IPS-18c (cell line): ENCODE measurements around the gene SFXN3.

Source experiments
- H3K4me3 ChIP-seq: 2 replicates; pipeline ENCODE4 v1.7.0; 2013; ENCODE audit warnings: low read depth, mild to moderate bottlenecking, low read length, moderate library complexity; ENCODE audit not compliant: insufficient read depth
- H3K9me3 ChIP-seq: one replicate; pipeline ENCODE4 v1.6.1; 2013; ENCODE audit warnings: mild to moderate bottlenecking, low read length, moderate library complexity; ENCODE audit not compliant: control insufficient read depth, insufficient read depth

Gene SFXN3

DNA sequence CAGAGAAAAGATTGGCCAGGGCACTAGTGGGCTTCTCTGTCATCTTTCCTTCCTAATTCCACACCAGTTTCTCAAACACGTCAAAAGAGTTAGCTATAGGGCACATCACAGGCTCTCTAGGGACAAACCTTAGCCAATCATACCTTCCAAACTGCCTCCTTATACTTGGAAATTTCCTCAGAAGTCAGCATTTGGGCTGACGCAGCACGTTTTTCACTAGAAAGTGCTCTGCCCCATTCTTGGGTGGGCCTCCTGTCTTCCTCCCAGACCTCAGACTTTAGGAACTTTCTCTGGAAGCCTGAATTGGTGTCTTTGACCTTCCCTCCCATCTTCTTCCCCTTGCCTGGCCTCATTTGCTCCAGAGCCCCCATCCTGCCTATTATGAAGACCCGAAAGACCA is 11.1 kb downstream of the SFXN3 start:
- 0 out of 2 replicates have a peak overlapping the region, but pooled peaks have one; percentile 62 for H3K4me3 ChIP-seq
- no peaks in the 10 kb centered on the region for H3K9me3 ChIP-seq

GRCh38 chr10:101042667-101043362 is 11.8 kb downstream of the SFXN3 start:
- peak overlapping the region; percentile 62 for H3K4me3 ChIP-seq
- H3K9me3 ChIP-seq = no peaks in the 10 kb centered on the region

GRCh38 chr10:101043363-101043707 is 12.3 kb downstream of the SFXN3 start:
- H3K4me3 ChIP-seq = peak overlapping the region; percentile 62; the same call in 1 of the 2 replicates

DNA sequence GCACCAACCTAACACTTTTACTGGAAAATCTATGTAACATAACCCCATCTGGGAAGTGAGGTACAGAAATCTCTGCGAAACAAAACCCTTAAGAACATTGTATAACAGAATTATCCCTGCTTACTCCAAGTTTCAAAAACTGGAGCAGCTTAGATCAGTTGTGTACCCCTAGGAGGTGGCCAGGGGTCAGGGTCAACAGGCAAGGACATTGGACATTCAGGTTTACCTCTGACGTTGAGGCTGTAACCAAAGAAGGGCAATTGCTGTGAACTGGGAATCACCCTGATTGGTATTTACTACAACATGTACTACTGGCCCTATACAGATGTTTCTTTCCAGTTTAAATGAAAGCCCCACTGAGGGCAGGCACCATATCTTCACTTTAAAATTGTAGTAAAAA is 13.1 kb downstream of the SFXN3 start:
- H3K9me3 ChIP-seq = no peaks in the 10 kb centered on the region

More at GRCh38 chr10:101043363-101043707, 12.3 kb downstream of the SFXN3 start:
- no peaks in the 10 kb centered on the region for H3K9me3 ChIP-seq

DNA sequence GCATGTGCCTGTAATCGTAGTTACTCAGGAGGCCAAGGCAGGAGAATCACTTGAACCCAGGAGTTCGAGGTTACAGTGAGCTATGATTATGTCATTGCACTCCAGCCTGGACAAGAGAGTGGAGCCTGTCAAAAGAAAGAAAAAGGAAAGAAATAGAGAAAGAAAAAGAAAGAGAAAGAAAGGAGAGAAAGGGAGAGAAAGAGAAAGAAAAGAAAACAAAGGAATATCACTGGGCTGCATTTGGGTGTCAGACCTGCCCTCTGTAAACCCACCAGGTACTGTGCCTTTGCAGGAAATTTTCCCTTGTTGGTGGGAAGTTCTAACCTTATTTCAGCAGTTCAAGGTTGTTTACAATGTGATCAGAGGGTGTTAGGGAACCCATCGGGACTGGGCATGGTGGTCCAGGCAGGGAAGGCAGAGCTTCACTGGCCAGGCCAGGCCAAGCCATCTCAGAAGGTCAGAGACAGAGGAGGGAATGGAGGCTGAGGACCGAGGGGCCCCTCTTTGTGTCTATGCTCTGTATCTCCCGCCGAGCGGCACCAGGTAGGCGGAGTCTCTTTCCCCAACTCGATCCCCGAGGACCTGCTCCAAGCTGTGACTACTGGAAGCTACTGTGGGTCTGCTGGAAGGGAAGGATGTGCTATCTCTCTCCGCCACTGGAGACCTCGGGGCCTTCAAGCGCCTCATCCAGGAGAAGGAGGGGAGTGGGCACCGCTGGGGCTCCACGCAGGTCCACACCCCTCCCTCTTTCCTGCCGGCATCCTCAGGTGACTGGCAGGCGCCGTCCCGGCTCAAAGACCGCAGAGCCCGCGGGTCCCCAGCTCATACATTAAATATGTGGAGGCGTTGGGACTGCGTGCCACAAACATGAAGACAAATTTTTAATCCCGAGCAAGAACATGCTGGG is 15.6 kb downstream of the SFXN3 start:
- Histone ChIP-seq H3K4me3 (no peak overlapping the region), H3K9me3 (no peaks in the 10 kb centered on the region)

More for the DNA sequence above, 13.1 kb downstream of the SFXN3 start:
- H3K4me3 ChIP-seq = no peak overlapping the region

DNA sequence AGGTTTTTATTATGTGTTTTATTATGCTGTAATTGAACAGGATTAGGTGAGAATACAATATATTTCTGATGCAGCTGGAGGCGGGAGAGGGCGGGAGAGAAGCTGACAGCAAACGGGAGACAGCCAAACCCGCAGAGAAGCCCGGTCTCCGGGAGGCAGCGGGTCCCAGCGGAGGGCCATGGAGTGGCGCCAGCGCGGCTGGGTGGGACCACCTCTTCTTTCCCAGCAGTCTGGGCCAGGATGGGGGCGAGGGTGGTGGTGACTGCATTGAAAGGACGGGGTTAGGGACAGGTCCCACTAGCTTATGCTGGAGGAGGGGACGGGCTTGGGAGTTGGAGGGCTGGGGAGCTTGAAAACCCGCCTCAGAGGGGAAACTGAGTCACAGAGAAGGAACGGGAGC is 16.2 kb downstream of the SFXN3 start:
- Histone ChIP-seq H3K9me3 (no peaks in the 10 kb centered on the region), H3K4me3 (0 out of 2 replicates have a peak overlapping the region, but pooled peaks have one; percentile 16)

DNA sequence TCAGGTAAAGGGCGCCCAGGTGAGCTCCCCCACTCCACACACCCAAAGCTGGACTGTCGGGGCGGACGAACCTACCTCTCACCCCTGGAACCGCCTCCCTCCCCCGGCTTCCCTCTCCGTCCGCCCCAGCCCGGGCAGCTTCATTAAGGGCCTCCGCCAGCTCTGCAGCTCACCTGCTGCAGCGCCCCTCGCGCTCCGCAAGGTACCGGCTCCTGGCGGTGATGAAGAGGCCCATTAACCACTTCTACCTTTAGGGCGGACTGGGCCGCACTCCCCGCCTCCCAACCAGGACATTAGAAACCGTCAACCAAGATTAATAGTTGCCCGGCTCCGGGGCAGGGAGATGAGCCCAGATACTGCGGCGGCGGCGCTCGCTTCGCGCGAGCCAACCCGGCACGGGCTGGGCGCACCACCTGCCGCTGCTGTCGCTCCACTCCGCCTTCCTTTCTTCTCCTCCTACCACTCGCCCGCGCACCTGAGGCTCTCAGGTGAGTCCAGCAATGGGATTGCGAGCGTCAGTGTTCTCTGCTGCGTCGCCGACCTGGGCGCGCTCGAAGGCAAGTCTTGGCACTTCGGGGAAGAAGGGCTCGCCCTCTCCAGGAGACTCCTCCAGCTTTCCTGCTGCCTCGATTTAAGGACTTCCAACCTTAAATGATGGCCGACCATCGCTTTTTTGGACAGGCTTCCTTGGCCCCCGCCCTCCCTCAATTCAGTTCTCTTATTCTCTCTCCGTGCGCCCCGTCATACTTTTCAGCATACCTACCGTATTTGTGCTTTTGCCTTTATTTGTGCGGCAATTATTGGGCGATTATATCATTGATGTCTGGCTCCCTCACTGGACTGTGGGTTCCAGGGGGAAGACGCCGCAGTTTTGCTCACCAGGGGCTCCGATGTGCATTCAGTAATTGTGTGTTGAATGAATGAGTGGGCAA is 17.2 kb downstream of the SFXN3 start:
- Histone ChIP-seq H3K9me3 (no peaks in the 10 kb centered on the region), H3K4me3 (peak overlapping the region; percentile 36)

- H3K4me3 ChIP-seq = 0 out of 2 replicates have a peak overlapping the region, but pooled peaks have one; percentile 0
- no peaks in the 10 kb centered on the region for H3K9me3 ChIP-seq
Observed at GRCh38 chr10:101050208-101051069, 19.4 kb downstream of the SFXN3 start.

DNA sequence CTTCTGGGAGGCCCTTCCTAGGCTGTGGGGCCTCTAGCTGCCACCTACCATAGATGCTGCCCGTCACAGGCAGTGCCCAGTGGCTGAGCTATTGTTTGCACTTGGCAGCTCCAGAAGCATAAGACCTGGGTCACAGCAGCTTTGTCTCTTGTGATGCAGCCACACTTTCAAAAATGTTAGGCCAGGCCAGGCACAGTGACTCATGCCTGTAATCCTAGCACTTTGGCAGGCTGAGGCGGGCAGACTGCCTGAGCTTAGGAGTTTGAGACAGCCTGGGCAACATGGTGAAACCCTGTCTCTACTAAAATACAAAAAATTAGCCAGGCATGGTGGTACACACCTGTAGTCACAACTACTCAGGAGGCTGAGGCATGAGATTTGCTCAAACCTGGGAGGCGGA is 21.3 kb downstream of the SFXN3 start:
- H3K9me3 ChIP-seq = no peaks in the 10 kb centered on the region
- H3K4me3 ChIP-seq = no peak overlapping the region

GRCh38 chr10:101053516-101053915 is 22.5 kb downstream of the SFXN3 start:
- no peaks in the 10 kb centered on the region for H3K9me3 ChIP-seq
- H3K4me3 ChIP-seq = no peak overlapping the region

DNA sequence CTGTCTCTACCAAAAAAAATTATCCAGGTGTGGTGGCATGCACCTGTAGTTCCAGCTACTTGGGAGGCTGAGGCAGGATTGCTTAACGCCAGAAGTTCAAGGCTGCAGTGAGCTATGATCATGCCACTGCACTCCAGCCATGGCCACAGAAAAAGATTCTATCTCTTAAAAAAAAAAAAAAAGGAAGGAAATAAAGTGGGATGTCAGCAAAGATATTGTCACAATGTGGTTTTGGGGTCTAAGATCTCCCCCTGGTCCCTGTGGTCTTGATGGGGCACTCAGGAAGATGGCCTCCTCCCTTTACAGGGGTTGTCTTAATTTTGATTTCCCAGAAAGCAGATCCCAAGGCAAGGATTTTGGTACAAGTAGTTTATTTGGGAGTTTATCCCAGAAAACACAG is 23.3 kb downstream of the SFXN3 start:
- H3K4me3 ChIP-seq = no peak overlapping the region
- H3K9me3 ChIP-seq = no peaks in the 10 kb centered on the region

DNA sequence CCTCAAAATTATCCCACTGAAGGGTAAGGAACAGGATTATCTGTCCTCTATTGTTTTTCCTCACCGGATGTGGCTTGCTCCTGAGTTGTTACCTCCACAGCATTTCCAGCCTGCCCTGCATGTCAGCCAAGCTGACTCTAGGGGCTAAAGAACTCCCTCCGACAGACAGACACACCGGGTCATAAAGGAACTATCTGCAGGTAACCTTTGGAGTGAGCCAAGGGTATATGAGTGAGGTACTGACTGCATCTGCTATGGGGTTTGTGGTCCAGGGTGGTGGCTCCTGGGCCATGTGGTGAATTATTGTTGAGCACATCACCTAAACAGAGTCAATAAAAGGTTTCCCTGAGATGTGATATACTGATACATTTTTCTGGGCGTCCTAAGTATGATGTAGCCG is 23.8 kb downstream of the SFXN3 start:
- H3K9me3 ChIP-seq = no peaks in the 10 kb centered on the region
- H3K4me3 ChIP-seq = no peak overlapping the region

DNA sequence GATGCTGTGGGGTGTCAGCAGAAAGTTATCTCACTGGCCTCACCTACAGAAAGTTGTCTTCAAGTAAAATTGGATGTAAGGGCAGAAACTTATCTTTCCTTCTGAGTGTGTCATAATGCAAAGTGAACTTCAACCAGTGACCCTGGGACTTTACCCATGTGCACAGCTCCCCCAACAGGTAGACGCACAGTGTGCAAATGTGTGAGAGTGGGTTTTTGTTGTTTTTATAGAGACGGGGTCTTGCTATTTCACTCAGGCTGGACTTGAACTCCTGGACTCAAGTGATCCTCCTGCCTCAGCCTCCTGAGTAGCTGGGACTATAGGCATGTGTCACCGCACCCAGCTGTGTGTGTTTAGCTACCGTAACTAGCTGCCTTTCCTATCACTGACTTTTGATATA is 24.4 kb downstream of the SFXN3 start:
- Histone ChIP-seq H3K4me3 (no peak overlapping the region), H3K9me3 (no peaks in the 10 kb centered on the region)

DNA sequence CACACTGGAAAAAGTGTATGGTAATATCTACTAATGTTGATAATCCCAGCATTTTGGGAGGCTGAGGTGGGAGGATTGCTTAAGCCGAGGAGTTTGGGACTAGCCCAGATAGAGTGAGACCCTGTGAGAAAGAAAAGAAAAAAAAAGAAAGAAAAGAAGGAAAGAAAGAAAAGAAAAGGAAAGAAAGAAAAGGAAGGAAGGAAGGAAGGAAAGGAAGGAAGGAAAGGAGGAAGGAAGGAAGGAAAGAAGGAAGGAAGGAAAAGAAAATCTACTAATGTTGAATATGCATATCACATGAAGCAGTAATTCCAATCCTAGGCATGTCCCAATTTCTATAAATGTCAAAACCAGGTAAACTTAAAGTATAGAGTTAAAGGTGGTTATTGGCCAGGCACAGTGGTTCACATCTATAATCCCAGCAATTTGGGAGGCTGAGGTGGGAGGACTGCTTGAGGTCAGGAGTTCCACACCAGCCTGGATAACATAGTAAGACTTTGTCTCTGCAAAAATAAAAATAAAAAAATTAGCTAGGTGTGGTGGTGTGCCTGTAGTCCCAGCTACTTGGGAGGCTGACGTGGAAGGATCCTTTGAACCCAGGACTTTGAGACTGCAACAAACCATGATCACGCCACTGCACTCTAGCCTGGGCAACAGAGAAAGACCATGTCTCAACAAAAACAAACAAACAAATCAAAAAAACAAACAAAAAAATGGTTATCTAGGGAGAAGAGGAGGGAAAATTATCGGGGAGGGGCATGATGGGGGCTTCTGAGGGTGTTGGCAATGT is 25.5 kb downstream of the SFXN3 start:
- Histone ChIP-seq H3K4me3 (no peak overlapping the region), H3K9me3 (peaks cover 3% of the 10 kb centered on the region)

GRCh38 chr10:101060036-101060950 is 29.3 kb downstream of the SFXN3 start:
- Histone ChIP-seq H3K4me3 (peak overlapping the region; percentile 87), H3K9me3 (peaks cover 3% of the 10 kb centered on the region)
